Esophagus (tissue), 2 donors: Measurements from ENCODE around the gene CANX. TPM values are rescaled to one million over a fixed set of nuclear protein-coding genes. Genes with fewer than 3 reads are reported as not detected.
A peak's percentile ranks its signal among the peaks of the same experiment; 100 is the strongest.

Experiments
- H3K27ac ChIP-seq, 2 donors: one replicate each; pipeline ENCODE4 v1.5.1; 2013; ENCODE audit warnings: low read depth in 2 of 2, mild to moderate bottlenecking in 2 of 2, inconsistent platforms in 1 of 2, low read length in 1 of 2, moderate library complexity in 1 of 2
- H3K27me3 ChIP-seq, 2 donors: one replicate each; pipeline ENCODE4 v1.6.1; 2013; ENCODE audit warnings: low read length in 2 of 2, control low read depth in 1 of 2, mild to moderate bottlenecking in 1 of 2; ENCODE audit not compliant: insufficient read depth in 2 of 2, control insufficient read depth in 1 of 2
- H3K36me3 ChIP-seq, 2 donors: one replicate each; pipeline ENCODE4 v1.6.1; 2013; ENCODE audit warnings: low read length in 1 of 2; ENCODE audit not compliant: control insufficient read depth in 2 of 2, insufficient read depth in 2 of 2
- H3K4me1 ChIP-seq, 2 donors: one replicate each; pipeline ENCODE4 v1.6.1; 2013; ENCODE audit warnings: low read length in 1 of 2; ENCODE audit not compliant: control insufficient read depth in 2 of 2, insufficient read depth in 2 of 2
- H3K4me3 ChIP-seq, 2 donors: one replicate each; pipeline ENCODE4 v1.5.1; 2013; ENCODE audit warnings: low read length in 2 of 2, mild to moderate bottlenecking in 2 of 2, low read depth in 1 of 2, moderate library complexity in 1 of 2
- H3K9me3 ChIP-seq, 2 donors: one replicate each; pipeline ENCODE4 v1.6.1; 2013; ENCODE audit warnings: mild to moderate bottlenecking in 2 of 2, low read depth in 1 of 2, low read length in 1 of 2, moderate library complexity in 1 of 2; ENCODE audit not compliant: control insufficient read depth in 2 of 2, insufficient read depth in 1 of 2
- WGBS, 2 donors: extraction: QIAGEN DNeasy Blood & Tissue Kit; methylation state at CpG; one replicate each; pipeline ENCODE4 v1.1.7; 2013; 5-methylcytosine and 5-hydroxymethylcytosine counted together
- polyA plus RNA-seq, 2 donors: library from polyadenylated mRNA; stranded (reverse); fragments of 200-250 nt; gene quantifications; one replicate each; pipeline ENCODE4 v1.2.3, GENCODE V29; 2013
- donor health status: healthy with polysubstance abuse.
- donor health status: Bipolar disorder and iron deficiency.

The CANX gene
- polyA plus RNA-seq, 2 donors, result 68.4 to 87.5 TPM

DNA sequence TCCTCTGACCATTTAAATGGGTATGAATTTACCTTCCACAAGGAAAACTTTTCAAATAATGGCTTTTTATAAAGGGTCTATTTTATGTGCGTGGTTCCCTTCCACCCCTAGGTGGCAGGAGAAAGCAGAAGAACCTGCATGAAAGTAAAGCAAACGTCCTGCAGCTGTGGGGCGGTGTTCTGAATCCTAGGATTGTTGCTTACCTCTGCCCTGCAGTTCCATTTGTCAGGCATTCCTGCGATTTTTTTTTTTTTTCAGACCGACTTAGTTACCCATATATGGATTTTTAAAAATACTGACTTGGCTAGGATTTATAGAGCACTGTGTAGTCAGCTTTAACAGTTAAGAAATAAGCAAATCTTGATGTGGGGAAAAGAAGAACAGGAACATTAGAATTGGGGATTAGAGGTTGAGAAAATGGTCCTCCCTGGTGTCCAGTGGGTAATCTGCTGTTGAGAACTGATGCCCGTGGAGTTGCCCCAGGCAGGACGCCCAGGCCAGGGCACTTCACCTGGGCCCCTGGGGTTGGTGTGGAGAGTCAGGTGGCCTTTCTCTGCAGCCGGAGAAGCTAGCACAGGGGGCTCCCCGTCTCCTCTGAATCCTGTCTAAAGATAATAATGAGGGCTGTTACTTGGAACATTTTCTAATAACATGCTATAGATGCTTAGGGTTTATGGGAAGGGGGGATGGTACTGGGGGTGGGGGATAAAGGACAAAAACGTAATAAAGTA is 64.6 kb downstream of the CANX start:
- Histone ChIP-seq H3K9me3 (no peaks in the 10 kb centered on the region), H3K36me3 (peaks cover 0 to 17% of the 10 kb centered on the region in 2 donors), H3K4me3 (no peak overlapping the region), H3K27me3 (no peaks in the 10 kb centered on the region), H3K4me1 (peaks cover 9 to 12% of the 10 kb centered on the region in 2 donors), H3K27ac (no peak overlapping the region)
- WGBS, 2 donors, result 24 to 26% methylated on average over 10 of the region's 10 CpGs

DNA sequence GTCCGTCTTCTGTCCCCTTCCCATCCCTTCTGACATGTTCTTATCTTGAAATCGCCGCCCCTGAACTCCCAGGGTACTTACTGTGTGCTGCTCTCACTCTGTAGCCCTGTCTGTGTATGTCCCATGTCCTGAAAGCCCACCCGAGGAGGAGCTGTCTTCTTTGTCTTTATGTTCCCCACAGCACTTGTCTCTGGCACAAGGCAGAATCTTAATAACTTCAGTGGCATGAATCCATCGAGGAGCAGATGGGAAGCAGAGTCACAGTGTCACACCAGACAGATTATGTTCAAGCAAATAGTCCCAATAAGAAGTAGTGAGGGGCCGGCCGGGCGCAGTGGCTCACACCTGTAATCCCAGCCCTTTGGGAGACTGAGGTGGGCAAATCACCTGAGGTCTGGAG is 65.3 kb downstream of the CANX start:
- Histone ChIP-seq H3K4me1 (peaks cover 9 to 12% of the 10 kb centered on the region in 2 donors), H3K9me3 (no peaks in the 10 kb centered on the region), H3K4me3 (no peak overlapping the region), H3K27ac (peak overlapping the region in 1 of 2 donors; percentile 11), H3K36me3 (peaks cover 0 to 21% of the 10 kb centered on the region in 2 donors), H3K27me3 (no peaks in the 10 kb centered on the region)
- 70 to 72% methylated on average over 8 of the region's 8 CpGs for WGBS, 2 donors

DNA sequence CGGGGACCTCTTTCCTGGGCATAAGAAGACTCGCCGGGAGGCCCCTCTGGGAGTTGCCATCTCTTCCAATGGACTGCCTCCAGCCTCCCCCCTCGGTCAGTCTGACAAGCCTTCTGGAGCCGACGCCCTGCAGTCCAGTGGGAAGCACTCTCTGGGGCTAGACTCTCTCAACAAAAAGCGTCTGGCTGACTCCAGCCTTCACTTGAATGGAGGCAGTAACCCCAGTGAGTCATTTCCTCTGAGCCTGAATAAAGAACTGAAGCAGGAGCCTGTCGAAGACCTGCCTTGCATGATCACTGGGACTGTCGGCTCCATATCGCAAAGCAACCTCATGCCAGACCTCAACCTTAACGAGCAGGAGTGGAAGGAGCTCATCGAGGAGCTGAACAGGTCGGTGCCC is 66.6 kb downstream of the CANX start:
- peaks cover 2 to 29% of the 10 kb centered on the region in 2 donors for H3K36me3 ChIP-seq
- H3K4me1 ChIP-seq, result peaks cover 9 to 12% of the 10 kb centered on the region in 2 donors
- H3K27ac ChIP-seq, result no peak overlapping the region
- H3K9me3 ChIP-seq, result no peaks in the 10 kb centered on the region
- no peaks in the 10 kb centered on the region for H3K27me3 ChIP-seq
- WGBS, 2 donors, result 53 to 59% methylated on average over 13 of the region's 13 CpGs
- no peak overlapping the region for H3K4me3 ChIP-seq

DNA sequence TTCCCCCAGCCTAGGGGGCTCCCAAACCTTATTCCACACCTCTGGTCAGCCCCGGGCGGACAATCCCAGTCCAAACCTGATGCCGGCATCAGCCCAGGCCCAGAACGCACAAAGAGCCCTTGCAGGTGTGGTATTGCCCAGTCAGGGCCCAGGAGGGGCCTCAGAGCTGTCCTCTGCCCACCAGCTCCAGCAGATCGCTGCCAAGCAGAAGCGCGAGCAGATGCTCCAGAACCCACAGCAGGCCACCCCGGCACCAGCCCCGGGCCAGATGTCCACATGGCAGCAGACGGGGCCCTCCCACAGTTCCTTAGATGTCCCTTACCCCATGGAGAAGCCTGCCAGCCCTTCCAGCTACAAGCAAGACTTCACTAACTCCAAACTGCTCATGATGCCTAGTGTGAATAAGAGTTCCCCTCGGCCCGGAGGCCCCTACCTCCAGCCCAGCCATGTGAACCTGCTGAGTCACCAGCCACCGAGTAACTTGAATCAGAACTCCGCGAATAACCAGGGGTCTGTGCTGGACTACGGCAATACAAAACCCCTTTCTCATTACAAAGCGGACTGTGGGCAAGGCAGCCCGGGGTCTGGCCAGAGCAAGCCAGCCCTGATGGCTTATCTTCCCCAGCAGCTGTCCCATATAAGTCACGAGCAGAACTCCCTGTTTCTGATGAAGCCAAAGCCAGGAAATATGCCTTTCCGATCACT is 67.4 kb downstream of the CANX start:
- H3K27ac ChIP-seq, result peak overlapping the region in 1 of 2 donors; percentile 5
- no peaks in the 10 kb centered on the region for H3K9me3 ChIP-seq
- peaks cover 9 to 12% of the 10 kb centered on the region in 2 donors for H3K4me1 ChIP-seq
- no peak overlapping the region for H3K4me3 ChIP-seq
- 82 to 87% methylated on average over 20 of the region's 20 CpGs for WGBS, 2 donors
- peaks cover 4 to 32% of the 10 kb centered on the region in 2 donors for H3K36me3 ChIP-seq
- H3K27me3 ChIP-seq, result no peaks in the 10 kb centered on the region

DNA sequence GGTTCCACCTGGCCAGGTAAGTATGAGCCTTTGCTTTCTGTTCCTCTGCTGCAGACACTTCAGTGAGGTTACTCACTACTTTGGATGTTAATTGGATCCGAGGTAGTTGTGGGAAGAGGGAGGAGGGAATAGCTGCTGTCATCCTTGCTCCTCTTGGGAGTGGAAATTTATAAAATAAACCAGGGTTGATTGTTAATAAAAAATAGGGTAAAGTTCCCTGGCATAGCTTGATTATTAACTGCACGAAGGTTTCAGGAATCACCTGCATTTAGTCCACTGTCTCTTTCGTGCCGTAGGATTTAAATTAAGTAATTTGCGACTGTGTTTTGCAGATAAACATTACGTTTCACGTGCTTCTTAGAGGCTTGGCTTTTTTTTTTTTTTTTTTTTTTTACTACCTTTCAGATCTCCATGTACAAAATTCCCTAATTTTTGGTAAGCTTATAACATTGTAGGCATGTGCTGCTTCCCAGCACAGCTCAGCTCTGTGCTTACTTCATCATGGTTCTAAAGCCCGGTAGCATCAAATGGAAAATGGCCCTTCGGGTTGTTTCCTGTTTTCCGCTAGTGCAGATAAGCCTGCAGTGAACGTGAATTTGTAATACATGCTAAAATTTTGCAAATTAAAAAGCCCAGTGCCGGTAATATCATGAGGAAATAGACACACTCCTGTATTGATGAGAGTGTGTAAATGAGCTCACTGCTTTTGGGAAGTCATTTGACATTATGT is 68.1 kb downstream of the CANX start:
- WGBS, 2 donors, result 62 to 74% methylated on average over 12 of the region's 12 CpGs
- Histone ChIP-seq H3K9me3 (no peaks in the 10 kb centered on the region), H3K36me3 (peaks cover 9 to 38% of the 10 kb centered on the region in 2 donors), H3K4me3 (no peak overlapping the region), H3K4me1 (peaks cover 7 to 11% of the 10 kb centered on the region in 2 donors), H3K27ac (no peak overlapping the region), H3K27me3 (no peaks in the 10 kb centered on the region)

DNA sequence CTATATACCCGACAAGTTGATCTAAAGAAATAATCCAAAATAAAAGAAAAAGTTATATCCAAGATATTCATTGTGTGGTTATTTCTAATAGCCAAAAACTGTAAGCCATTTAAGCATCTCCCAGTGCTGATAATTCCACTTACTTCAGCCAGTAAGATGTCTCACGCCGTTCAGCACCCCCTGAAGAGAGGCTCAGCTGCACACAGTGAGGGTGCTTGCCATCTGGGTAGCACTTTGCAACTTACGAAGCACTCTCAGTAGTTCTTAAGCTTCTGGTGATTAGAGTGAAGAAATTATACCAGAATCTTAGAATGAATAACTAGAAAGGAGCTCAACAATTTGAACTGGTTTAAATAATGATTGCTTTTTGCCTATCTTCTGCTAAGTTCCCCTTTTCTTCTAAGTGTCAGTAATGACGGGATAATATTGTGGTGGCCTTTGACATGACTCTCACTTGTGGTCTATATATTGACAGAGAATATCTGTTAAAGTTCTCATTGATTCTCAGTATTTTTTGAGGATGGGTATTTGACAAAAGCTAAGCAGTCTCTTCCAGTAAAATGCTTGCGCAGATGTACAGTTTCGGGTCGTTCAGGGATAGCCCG is 68.8 kb downstream of the CANX start:
- 88% methylated on average over 9 of the region's 9 CpGs for WGBS, 2 donors
- peaks cover 2 to 5% of the 10 kb centered on the region in 2 donors for H3K4me1 ChIP-seq
- no peaks in the 10 kb centered on the region for H3K9me3 ChIP-seq
- H3K27ac ChIP-seq, result no peak overlapping the region
- H3K36me3 ChIP-seq, result peaks cover 9 to 41% of the 10 kb centered on the region in 2 donors
- no peak overlapping the region for H3K4me3 ChIP-seq
- no peaks in the 10 kb centered on the region for H3K27me3 ChIP-seq

DNA sequence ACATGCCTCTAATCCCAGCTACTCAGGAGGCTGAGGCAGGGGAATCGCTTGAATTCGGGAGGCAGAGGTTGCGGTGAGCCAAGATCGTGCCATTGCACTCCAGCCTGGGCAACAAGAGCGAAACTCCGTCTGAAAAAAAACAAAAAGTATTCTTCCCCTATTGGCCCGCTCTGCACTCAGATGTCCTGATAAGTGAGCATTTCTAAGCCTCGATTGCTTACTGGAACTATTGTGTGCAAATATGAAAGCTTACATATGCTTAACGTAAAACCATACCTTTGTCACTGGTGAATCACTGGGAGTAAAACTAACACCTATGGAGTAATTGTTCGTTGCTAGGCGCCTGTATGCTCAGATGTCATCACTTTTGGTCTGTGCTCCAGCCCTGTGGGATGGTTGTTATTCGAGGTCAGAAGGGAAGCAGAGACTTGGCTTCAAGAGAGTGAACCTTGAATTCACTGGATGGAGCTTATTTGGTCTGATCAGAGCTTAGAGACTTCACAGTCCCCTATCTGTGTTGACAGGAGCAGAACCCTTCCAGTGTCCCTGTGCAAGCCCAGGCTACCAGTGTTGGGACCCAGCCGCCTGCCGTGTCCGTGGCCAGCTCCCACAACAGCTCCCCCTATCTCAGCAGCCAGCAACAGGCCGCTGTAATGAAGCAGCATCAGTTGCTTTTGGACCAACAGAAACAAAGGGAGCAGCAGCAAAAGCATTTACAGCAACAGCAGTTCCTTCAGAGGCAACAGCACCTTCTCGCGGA is 69.7 kb downstream of the CANX start:
- 87% methylated on average over 18 of the region's 18 CpGs for WGBS, 2 donors
- Histone ChIP-seq H3K36me3 (peaks cover 14 to 48% of the 10 kb centered on the region in 2 donors), H3K4me3 (no peak overlapping the region), H3K27ac (no peak overlapping the region), H3K9me3 (no peaks in the 10 kb centered on the region), H3K27me3 (no peaks in the 10 kb centered on the region), H3K4me1 (peaks cover 2 to 5% of the 10 kb centered on the region in 2 donors)

DNA sequence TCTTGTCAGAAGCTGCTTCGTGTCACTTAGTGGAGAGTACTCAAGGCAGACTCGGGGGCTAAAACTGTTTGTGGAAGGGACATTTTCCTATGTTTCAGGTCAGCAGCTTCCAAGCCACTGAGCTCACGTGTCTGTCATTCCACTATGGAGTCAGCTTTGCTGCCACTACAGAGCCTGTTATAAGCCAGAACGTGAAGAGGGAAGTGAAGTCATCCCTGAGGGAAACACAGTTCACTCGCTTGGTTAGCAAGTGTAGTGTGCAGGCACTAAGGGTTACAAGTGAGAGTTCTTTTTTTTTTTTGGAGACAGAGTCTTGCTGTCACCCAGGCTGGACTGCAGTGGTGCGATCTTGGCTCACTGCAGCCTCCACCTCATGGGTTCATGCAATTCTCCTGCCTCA is 70.5 kb downstream of the CANX start:
- Histone ChIP-seq H3K27ac (no peak overlapping the region), H3K4me3 (no peak overlapping the region), H3K9me3 (no peaks in the 10 kb centered on the region), H3K4me1 (peaks cover 2 to 5% of the 10 kb centered on the region in 2 donors), H3K36me3 (peaks cover 15 to 56% of the 10 kb centered on the region in 2 donors), H3K27me3 (no peaks in the 10 kb centered on the region)
- WGBS, 2 donors, result 85 to 87% methylated on average over 6 of the region's 6 CpGs

DNA sequence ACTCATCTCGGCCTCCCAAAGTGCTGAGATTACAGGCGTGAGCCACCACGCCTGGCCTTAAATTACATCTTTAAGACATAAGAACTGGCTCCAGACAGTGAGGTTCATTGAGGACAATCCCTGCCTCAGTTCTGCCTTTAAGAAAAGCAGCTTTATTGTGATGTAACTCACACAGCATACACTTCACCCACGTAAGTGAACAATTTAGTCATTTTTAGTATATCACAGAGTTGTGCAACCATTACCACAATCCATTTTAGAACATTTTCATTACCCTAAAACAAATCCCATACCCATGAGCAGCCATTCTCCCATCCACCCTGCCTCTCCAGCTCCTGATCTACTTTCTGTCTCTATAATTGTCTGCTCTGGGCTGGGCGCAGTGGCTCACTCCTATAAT is 71.0 kb downstream of the CANX start:
- 90 to 92% methylated on average over 5 of the region's 5 CpGs for WGBS, 2 donors
- Histone ChIP-seq H3K36me3 (peaks cover 16 to 60% of the 10 kb centered on the region in 2 donors), H3K27me3 (no peaks in the 10 kb centered on the region), H3K4me3 (no peak overlapping the region), H3K27ac (no peak overlapping the region), H3K9me3 (no peaks in the 10 kb centered on the region), H3K4me1 (peaks cover 2 to 4% of the 10 kb centered on the region in 2 donors)
